ENCODE data around the gene RAB4B.
A peak's percentile ranks its signal among the peaks of the same experiment; 100 is the strongest.
"Not testable (repeated sequence)": the region's sequence is repeated elsewhere in the genome, so short reads cannot be mapped to it uniquely, and the experiment has no call there.

RAB4B gene

DNA sequence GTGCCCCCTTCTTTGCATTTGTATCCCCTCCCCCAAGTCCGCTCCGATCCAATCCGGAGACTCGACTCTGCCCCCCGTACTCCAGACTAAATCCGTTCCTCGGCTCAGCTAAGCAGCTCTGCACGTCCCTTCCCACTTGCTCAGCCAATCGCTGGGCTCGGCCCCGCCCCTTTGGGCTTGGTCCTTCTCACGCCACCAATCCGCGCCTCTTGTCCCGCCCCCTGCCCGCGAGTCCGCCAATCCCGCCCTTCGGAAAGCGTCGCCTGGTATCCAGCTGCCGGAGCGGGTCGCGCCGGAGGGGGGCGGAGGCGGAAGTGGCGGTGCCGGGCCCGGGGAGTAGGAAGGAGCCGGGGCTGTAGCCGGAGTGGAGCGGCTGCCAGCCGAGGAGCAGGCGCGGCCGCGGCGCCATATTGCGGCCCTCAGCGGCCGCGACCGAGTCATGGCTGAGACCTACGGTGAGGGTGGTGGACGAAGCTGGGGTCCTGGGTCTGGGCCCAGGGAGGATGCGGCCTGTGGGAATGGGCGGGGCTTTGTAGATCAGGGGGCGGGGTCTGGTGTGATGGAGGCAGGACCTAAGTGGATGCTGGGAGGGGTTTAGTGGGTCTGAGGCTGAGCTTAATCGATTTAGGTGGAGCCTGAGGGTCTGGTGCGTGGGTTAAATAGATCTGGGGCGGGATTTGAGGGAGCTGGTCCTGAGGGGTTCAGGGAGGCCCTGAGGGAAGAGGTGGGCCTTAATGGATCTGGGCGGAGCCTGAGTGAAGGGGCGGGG is at the start of gene RAB4B:
Gene RAB4B, plus strand, starts transcription at position 311 of the 769 bp plus-strand sequence. Its CDS starts 129 bp downstream, at position 440.
- DNase-seq (ENCODE audit: low spot score): peak; percentile 99

- DNase-seq (ENCODE audit: low spot score): not testable (repeated sequence)
Measured at GRCh38 chr19:40730065-40730464, 48.0 kb upstream of the RAB4B start.

DNA sequence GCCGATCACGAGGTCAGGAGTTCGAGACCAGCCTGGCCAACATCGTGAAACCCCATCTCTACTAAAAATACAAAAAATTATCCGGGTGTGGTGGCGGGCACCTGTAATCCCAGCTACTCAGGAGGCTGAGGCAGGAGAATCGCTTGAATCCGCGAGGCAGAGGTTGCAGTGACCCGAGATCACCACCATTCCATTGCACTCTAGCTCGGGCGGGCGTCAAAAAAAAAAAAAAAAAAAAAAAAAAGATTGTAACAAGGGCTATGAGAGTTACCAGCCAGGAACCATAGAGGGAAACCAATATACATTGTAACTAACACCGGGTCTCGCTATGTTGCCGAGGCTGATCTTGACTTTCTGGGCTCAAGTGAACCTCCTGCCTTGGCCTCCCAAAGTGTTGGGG is 45.7 kb upstream of the RAB4B start:
- DNase-seq (ENCODE audit: low spot score): not testable (repeated sequence)

DNA sequence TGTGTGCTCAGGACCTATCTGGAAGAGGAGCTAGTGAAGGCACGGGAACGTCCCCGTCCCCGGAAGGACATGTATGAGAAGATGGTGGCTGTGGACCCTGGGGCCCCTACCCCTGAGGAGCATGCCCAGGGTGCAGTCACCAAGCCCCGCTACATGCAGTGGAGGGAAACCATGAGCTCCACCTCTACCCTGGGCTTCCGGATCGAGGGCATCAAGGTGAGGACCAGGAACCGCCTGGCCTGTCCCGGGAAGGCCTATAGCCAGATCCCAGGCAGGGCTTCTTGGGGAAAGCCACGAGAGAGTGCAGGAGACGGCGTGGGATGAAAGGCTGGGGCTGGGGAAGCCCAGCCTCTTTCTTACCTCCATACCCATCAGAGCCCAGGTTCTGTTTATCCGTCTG is 44.9 kb upstream of the RAB4B start:
- no peak for DNase-seq (ENCODE audit: low spot score)

- DNase-seq (ENCODE audit: low spot score): no peak
Measured at GRCh38 chr19:40735013-40735771, 42.9 kb upstream of the RAB4B start.

DNA sequence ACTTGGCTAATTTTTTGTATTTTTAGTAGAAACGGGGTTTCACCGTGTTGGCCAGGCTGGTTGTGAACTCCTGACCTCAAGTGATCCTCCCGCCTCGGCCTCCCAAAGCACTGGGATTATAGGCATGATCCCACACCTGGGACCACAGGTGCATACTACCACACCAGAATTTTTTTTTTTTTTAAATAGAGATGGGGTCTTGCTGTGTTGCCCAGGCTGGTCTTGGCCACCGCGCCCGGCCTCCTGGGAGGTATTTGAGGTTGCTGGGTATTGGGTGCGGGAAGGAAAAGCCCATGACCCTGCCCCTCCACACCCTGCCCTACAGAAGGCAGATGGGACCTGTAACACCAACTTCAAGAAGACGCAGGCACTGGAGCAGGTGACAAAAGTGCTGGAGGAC is 41.4 kb upstream of the RAB4B start:
- no peak for DNase-seq (ENCODE audit: low spot score)

DNA sequence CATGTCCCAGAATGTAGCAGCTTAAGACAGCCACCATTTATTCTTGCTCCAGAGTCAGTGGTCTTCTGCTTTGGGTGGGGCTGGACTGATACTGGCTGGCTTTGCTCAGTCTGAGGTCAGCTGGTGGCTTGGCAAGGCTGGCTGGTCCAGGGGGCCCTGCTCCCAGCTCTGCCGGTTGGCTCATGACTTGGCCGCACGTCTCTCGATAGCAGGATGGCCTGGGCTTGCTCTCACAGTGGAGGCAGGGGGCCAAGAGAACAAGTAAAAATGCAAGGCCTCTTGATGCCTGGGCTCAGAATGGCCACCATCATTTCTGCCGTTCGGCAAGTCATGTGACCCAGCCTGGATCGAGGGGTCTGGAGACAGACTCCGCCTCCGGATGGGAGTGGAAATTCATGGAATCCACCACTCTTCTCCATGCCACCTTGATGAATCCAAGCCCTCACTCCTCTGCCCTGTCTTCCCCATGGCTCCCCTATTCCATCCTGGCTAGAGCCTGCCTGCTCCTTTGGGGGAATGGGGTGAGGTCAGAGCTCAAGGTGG is 40.9 kb upstream of the RAB4B start:
- no peak for DNase-seq (ENCODE audit: low spot score)

- no peak for DNase-seq (ENCODE audit: low spot score)
Measured at GRCh38 chr19:40739030-40739839, 38.8 kb upstream of the RAB4B start.

DNA sequence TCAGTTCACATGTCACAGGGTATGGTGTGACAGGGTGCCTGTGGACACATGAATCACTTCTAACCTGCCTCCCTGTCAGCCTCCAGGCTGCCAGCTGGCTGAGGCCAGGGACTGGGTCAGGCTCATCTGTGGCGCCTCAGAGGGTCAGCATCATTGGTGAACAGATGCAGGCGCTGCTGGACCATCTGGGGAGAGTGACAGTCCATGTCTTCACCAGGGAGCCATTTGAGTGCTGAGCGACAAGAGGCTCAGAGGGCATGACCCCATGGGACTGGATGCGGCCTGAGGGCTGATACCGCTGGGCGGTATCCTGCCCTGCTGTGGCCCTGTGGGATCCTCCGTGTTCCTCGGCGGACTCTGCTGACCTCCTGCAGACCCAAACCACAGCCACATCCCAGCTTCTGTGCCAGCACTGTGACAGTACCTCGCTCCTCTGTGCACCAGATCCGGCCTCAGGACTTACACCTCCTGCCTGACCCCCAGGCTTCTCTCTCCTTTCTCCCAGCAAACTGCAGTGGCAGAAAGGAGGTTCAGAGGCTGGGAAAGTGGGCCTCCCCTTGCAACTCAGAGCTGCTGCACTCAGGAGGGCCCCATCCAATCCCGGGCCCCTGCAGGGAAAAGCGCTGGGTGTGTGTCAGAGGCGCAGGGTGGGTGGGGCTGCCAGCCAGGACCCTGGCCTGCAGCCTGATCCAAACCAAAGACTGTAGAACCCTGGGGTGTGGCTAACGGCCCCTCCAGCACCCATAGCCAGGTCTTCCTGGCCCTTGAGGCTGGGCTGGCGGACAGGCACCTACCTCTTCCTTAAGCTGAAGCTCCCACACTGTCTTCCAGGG is 38.0 kb upstream of the RAB4B start:
- DNase-seq (ENCODE audit: low spot score): no peak

DNA sequence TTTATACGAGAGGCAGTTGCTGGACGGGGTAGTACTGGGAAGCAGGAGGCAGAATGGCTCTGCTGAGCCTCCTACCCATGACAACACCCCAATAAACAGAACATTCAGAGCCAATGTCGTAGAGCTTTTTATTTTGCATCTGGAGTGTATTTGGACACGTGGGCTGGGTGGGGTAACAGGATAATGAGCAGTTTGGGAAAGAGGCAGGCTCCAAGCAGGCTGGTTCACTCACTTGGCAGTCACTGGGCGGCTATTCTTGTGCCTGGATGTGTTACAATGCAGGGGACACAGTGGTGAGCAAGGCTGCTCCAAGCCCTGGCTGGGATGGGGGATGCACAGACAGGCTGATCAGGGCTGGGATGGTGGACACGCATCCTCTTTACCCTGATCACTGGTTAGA is 37.3 kb upstream of the RAB4B start:
- DNase-seq (ENCODE audit: low spot score): no peak

DNA sequence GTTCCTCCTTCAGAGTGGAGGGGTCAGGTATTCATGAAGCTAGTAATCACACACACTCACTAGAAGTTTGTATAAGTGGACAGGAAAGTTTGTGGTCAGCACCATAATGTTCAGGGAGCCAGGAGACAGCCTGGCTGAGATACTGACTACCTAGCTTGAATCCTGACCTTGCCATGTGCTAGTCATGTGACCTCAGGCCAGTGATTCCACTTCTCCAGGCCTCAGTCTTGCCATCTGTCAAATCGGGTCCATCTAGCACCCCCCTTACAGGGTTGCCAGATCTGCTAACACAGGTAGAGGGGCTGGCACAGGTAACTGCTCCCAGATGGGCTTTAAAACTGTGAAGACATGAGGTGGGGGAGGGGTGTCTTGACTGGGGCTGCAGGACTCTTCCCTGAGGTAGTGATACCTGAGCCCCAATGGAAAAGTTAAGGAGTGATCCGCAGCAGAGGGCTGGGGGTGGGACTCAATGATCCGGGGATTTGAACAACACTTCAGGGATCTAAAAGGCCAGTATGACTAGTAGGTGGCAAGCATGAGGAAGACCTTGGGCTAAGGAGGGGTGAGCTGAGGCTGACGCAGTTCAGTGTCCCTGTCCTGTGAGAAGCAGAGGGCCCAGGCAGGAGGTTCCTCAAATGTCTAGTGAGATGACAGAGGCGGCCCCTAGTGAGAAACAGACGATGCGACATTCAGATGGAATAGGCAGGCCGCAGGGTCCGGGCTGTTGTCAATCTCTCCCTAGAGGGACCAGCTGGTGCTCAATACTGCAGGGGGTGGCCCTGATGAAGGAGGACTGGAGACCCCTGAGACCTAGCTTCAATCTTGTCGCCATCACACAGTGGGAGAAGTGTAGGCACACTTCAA is 36.3 kb upstream of the RAB4B start:
- DNase-seq (ENCODE audit: low spot score): no peak

- DNase-seq (ENCODE audit: low spot score): no peak
Measured at GRCh38 chr19:40742477-40742876, 35.6 kb upstream of the RAB4B start.

GRCh38 chr19:40742886-40743285 is 35.2 kb upstream of the RAB4B start:
- no peak for DNase-seq (ENCODE audit: low spot score)

GRCh38 chr19:40743926-40744325 is 34.1 kb upstream of the RAB4B start:
- no peak for DNase-seq (ENCODE audit: low spot score)

- DNase-seq (ENCODE audit: low spot score): no peak
Measured at GRCh38 chr19:40744554-40745401, 33.3 kb upstream of the RAB4B start.

GRCh38 chr19:40745402-40745780 is 32.7 kb upstream of the RAB4B start:
- DNase-seq (ENCODE audit: low spot score): no peak

GRCh38 chr19:40747536-40747935 is 30.5 kb upstream of the RAB4B start:
- DNase-seq (ENCODE audit: low spot score): no peak

DNA sequence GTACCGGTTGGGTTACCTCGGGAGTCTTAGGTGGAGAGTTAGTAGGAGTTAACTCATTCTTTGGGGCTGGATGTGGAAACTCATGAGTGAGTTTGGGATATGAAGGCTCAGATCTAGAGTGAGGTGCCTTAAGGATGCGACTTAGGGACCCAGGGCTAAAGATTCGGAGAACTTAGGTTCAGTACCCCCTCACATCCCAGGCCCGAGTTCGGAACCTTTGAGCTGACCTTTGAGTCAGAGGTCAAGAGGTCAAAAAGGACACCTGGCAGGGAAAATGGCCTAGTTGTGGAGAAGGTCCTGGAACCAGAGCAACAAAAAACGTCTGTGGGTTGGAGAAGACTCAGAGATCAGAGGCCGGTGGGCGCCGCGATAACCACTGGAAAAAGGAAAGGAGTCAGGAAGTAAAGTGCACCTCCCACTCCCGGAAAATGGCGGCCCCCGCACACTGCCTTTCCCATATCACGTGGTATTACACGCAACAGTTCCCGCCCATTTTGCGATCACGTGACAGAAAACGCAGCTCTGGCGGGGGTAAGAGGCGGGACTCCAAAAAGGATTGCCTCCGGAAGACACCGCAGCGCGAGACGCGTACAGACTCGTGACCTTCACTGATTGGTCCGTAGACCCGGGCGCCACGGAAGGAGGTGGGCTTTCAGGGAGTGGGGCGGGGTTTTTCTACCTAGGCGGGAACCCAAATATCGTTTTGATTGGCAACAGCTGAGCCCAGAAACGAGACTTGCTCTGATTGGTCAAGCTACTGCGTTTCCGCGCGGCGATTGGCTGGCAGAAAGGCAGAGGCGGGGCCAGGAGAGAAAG is 27.8 kb upstream of the RAB4B start, which contains the start of gene ACTMAP:
Gene ACTMAP, minus strand, starts transcription at position 420 of the 816 bp plus-strand sequence. CDS start 674 bp downstream, outside the sequence.
- peak; percentile 99 for DNase-seq (ENCODE audit: low spot score)

Measured in LoVo (cell line).